ENCODE results near the gene ST3GAL5.

GRCh38 chr2:85814802-85815550, 73.8 kb downstream of the ST3GAL5 start:
- TF ChIP-seq CTCF (IDR thresholded peaks at IDR 0.05; ENCODE audit: insufficient read depth, low read depth, low read length) (no peak), EZH2 (IDR thresholded peaks at IDR 0.05; ENCODE audit: insufficient read depth, low read length) (no peak)

Data from astrocyte (in vitro differentiated cells and primary cell).